H1 (cell line): ENCODE measurements around the gene RAG2. TPM values are rescaled to one million over a fixed set of nuclear protein-coding genes. Genes with fewer than 3 reads are reported as not detected.

ENCODE experiments used
- ATF2 ChIP-seq: IDR thresholded peaks from 2 replicates; pipeline ENCODE4 v1.6.1; 2012; ENCODE audit warnings: low read length, inconsistent platforms
- HDAC2 ChIP-seq, 2 experiments: fragments of 300-600 bp in 1 of 2; sonication (generic) in 1 of 2; IDR thresholded peaks; 2 replicates each; pipeline ENCODE4 v1.6.1; 2011 to 2012; ENCODE audit warnings: low read depth in 2 of 2, low read length in 2 of 2, mild to moderate bottlenecking in 2 of 2, moderate library complexity in 2 of 2, borderline replicate concordance in 1 of 2, inconsistent platforms in 1 of 2
- JUN ChIP-seq: IDR thresholded peaks from 2 replicates; pipeline ENCODE4 v1.6.1; 2011; ENCODE audit warnings: low read depth, mild to moderate bottlenecking, improper control_type of control experiment, low read length
- PHF8 ChIP-seq: fragments of 200-600 bp; sonication (generic); conservative IDR thresholded peaks from 2 replicates; pipeline ENCODE4 v1.7.1; 2012; ENCODE audit warnings: low read depth, mild to moderate bottlenecking, inconsistent platforms, low read length, moderate library complexity
- polyA plus RNA-seq, 7 experiments: library from polyadenylated mRNA; depleted of rRNA in 3 of 7; stranded (reverse) in 5 of 7; unstranded in 2 of 7; fragments of >200 nt in 5 of 7; fragments of 200-250 nt in 2 of 7; gene quantifications; 1 replicate in 5 of 7; 2 replicates in 1 of 7; 4 replicates in 1 of 7; pipeline versions ENCODE4 v1.2.1 to v1.2.3, GENCODE V29; 2011 to 2013; ENCODE audit warnings: missing spikeins in 2 of 7, mixed read lengths in 2 of 7
- total RNA-seq: library from RNA; stranded (reverse); fragmentation: NEBNext Ultra II Directional; extraction: Animal tissue kit (Norgen Biotek cat#: 25700); gene quantifications from 2 replicates; pipeline ENCODE4 v1.2.1, GENCODE V29; 2021

Gene RAG2
- total and polyA plus RNA-seq, 2 of the 8 experiments (the other 6 are each of a cell fraction or from before 2014, with no cell fraction given): not detected

- TF ChIP-seq HDAC2 (IDR thresholded peaks at IDR 0.05; ENCODE audit: borderline replicate concordance in 1 of 2, low read depth in 2 of 2, low read length in 2 of 2) (no peak), PHF8 (no peak), ATF2 (no peak), JUN (no peak)
These were observed 19.6 kb downstream of the RAG2 start (continued) for GRCh38 chr11:36578458-36578857.
